Esophagus squamous epithelium (tissue), 5 donors: ENCODE data around the gene SH3BP2. TPM values are rescaled to one million over a fixed set of nuclear protein-coding genes. Genes with fewer than 3 reads are reported as not detected.

Experiments
- DNase-seq: peaks from one replicate; lab custom pipeline; 2025; lab: John Stamatoyannopoulos, UW
- H3K27ac ChIP-seq, 4 donors: fragments of 200-600 bp; sonication (generic); one replicate each; pipeline ENCODE4 v1.5.1; 2016 to 2019; ENCODE audit warnings: mild to moderate bottlenecking in 1 of 4
- H3K27me3 ChIP-seq, 4 donors: fragments of 200-600 bp; sonication (generic); 1 replicate in 3 of 4; 2 replicates in 1 of 4; pipeline versions ENCODE4 v1.5.1 to v1.6.0; 2017 to 2021; ENCODE audit warnings: antibody characterized with exemption in 1 of 4
- H3K36me3 ChIP-seq, 3 donors: fragments of 200-600 bp; sonication (generic); one replicate each; pipeline ENCODE4 v1.5.1; 2016 to 2019
- H3K4me1 ChIP-seq, 3 donors: fragments of 200-600 bp; sonication (generic); one replicate each; pipeline ENCODE4 v1.5.1; 2017 to 2019
- H3K4me3 ChIP-seq, 4 donors: fragments of 200-600 bp; sonication (generic); 1 replicate in 3 of 4; 2 replicates in 1 of 4; pipeline ENCODE4 v1.5.1; 2016 to 2019; ENCODE audit warnings: mild to moderate bottlenecking in 2 of 4, moderate library complexity in 1 of 4
- H3K9me3 ChIP-seq, 3 donors: fragments of 200-600 bp; sonication (generic); one replicate each; pipeline ENCODE4 v1.5.1; 2016 to 2019
- CTCF ChIP-seq, 6 experiments: fragments of 450-650 bp in 4 of 6; fragments of 200-600 bp in 2 of 6; sonication (generic) in 2 of 6; IDR thresholded peaks; one replicate each; pipeline ENCODE4 v1.5.1; 2016 to 2019; ENCODE audit warnings: antibody characterized with exemption in 6 of 6, mild to moderate bottlenecking in 4 of 6, moderate library complexity in 4 of 6
- POLR2A ChIP-seq, 4 donors: fragments of 450-650 bp; IDR thresholded peaks; one replicate each; pipeline ENCODE4 v1.6.1; 2017; ENCODE audit warnings: antibody characterized with exemption in 4 of 4, mild to moderate bottlenecking in 4 of 4, moderate library complexity in 3 of 4
- WGBS, 2 donors: methylation state at CpG; one replicate each; pipeline ENCODE4 v1.1.5; 2018; 5-methylcytosine and 5-hydroxymethylcytosine counted together
- intact Hi-C: fragments of 100-400 bp; cut with DNase I; formaldehyde crosslinking; loops from one replicate; pipeline ENCODE4 v1.15.0; 2022
- total RNA-seq, 4 donors: library from RNA; depleted of rRNA; stranded (reverse); fragments of >200 nt; gene quantifications; one replicate each; pipeline ENCODE4 v1.1.0, GENCODE V29; 2016
- donor health status: DM: yes; HTN: yes; CAD: no.

The SH3BP2 gene
- total RNA-seq, 4 donors from 2014 or later, result 13.5 to 36.8 (median 34.0) TPM

GRCh38 chr4:2881431-2881830 is 88.5 kb downstream of the SH3BP2 start:
- no peak for DNase-seq
- intact Hi-C loops, result no loop called here
- Histone ChIP-seq H3K27ac (no peak overlapping the region), H3K4me1 (no peaks in the 10 kb centered on the region), H3K4me3 (no peak overlapping the region), H3K36me3 (peaks cover 0 to 99% (median 8%) of the 10 kb centered on the region in 3 donors), H3K27me3 (no peaks in the 10 kb centered on the region), H3K9me3 (no peaks in the 10 kb centered on the region)
- TF ChIP-seq POLR2A (IDR thresholded peaks at IDR 0.05) (no peak), CTCF (IDR thresholded peaks at IDR 0.05) (no peak)
- WGBS, 2 donors, result 76 to 81% methylated on average over 3 of the region's 3 CpGs

- Histone ChIP-seq H3K27ac (no peak overlapping the region), H3K9me3 (no peaks in the 10 kb centered on the region), H3K4me1 (no peaks in the 10 kb centered on the region), H3K36me3 (peaks cover under 1 to 99% (median 8%) of the 10 kb centered on the region in 3 donors), H3K27me3 (no peaks in the 10 kb centered on the region), H3K4me3 (no peak overlapping the region)
- no peak for DNase-seq
- TF ChIP-seq CTCF (IDR thresholded peaks at IDR 0.05), result no peak
- TF ChIP-seq POLR2A (IDR thresholded peaks at IDR 0.05), result no peak
- intact Hi-C loops, result no loop called here
- WGBS, 2 donors, result 88 to 91% methylated on average over 1 of the region's 1 CpG
Observed at GRCh38 chr4:2882341-2882740, 89.5 kb downstream of the SH3BP2 start.

GRCh38 chr4:2886161-2886560 is 93.3 kb downstream of the SH3BP2 start:
- WGBS, 2 donors, result 94 to 98% methylated on average over 9 of the region's 9 CpGs

GRCh38 chr4:2886622-2887021 is 93.7 kb downstream of the SH3BP2 start:
- WGBS, 2 donors, result 67 to 75% methylated on average over 6 of the region's 6 CpGs
- intact Hi-C loops, result no loop called here
- Histone ChIP-seq H3K9me3 (no peaks in the 10 kb centered on the region), H3K27ac (no peak overlapping the region), H3K27me3 (no peaks in the 10 kb centered on the region), H3K4me3 (no peak overlapping the region), H3K4me1 (peaks cover 0 to 6% (median 0%) of the 10 kb centered on the region in 3 donors), H3K36me3 (peaks cover 0 to 89% (median 4%) of the 10 kb centered on the region in 3 donors)
- no peak for DNase-seq
- TF ChIP-seq POLR2A (IDR thresholded peaks at IDR 0.05), result no peak
- TF ChIP-seq CTCF (IDR thresholded peaks at IDR 0.05), result no peak

More at GRCh38 chr4:2886161-2886560, 93.3 kb downstream of the SH3BP2 start:
- no peak overlapping the region for H3K27ac ChIP-seq
- intact Hi-C loops, result no loop called here
- H3K4me3 ChIP-seq, result no peak overlapping the region
- TF ChIP-seq CTCF (IDR thresholded peaks at IDR 0.05), result no peak
- TF ChIP-seq POLR2A (IDR thresholded peaks at IDR 0.05), result no peak
- H3K27me3 ChIP-seq, result no peaks in the 10 kb centered on the region
- no peaks in the 10 kb centered on the region for H3K9me3 ChIP-seq
- peaks cover 0 to 1% (median 0%) of the 10 kb centered on the region in 3 donors for H3K4me1 ChIP-seq
- no peak for DNase-seq
- H3K36me3 ChIP-seq, result peaks cover 0 to 93% (median 4%) of the 10 kb centered on the region in 3 donors

- no peak for TF ChIP-seq POLR2A (IDR thresholded peaks at IDR 0.05)
- TF ChIP-seq CTCF (IDR thresholded peaks at IDR 0.05), result no peak
- H3K9me3 ChIP-seq, result no peaks in the 10 kb centered on the region
- peaks cover 0 to 6% (median 0%) of the 10 kb centered on the region in 3 donors for H3K4me1 ChIP-seq
- no peak overlapping the region for H3K4me3 ChIP-seq
- DNase-seq, result no peak
- peaks cover 0 to 89% (median 4%) of the 10 kb centered on the region in 3 donors for H3K36me3 ChIP-seq
- intact Hi-C loops, result no loop called here
- H3K27ac ChIP-seq, result no peak overlapping the region
- 70 to 86% methylated on average over 1 to 3 of the region's 3 CpGs for WGBS, 2 donors
- no peaks in the 10 kb centered on the region for H3K27me3 ChIP-seq
Observed at GRCh38 chr4:2887343-2887742, 94.5 kb downstream of the SH3BP2 start.
